Calu3 (cell line): ENCODE results near the gene FRMD1. TPM values are rescaled to one million over a fixed set of nuclear protein-coding genes. Genes with fewer than 3 reads are reported as not detected.

Source experiments
- BruUV-seq: library from RNA; stranded (reverse); fragments of 400-500 nt; replicated peaks from 2 replicates; lab custom pipeline; 2021; lab: Mats Ljungman, UMichigan
- CTCF ChIA-PET: fragments of 300-600 bp; sonication (Branson Sonifier 250); formaldehyde crosslinking; loops from one replicate; lab custom pipeline; 2022; ENCODE audit warnings: antibody characterized with exemption; lab: Charles Lee
- DNase-seq: peaks from one replicate; pipeline ENCODE4 v3.0.0; 2022
- H3K27ac Mint-ChIP-seq: one replicate; pipeline ENCODE4 v1.8.0; 2022; ENCODE audit warnings: mixed read lengths; ENCODE audit not compliant: unreplicated experiment
- H3K27me3 Mint-ChIP-seq: one replicate; pipeline ENCODE4 v1.8.0; 2022; ENCODE audit warnings: mixed read lengths; ENCODE audit not compliant: unreplicated experiment
- H3K36me3 Mint-ChIP-seq: one replicate; pipeline ENCODE4 v1.8.0; 2022; ENCODE audit warnings: mild to moderate bottlenecking, moderate library complexity, mixed read lengths; ENCODE audit not compliant: insufficient read depth, unreplicated experiment
- H3K4me1 Mint-ChIP-seq: one replicate; pipeline ENCODE4 v1.8.0; 2022; ENCODE audit warnings: mild to moderate bottlenecking, low read depth, mixed read lengths; ENCODE audit not compliant: unreplicated experiment
- H3K4me3 Mint-ChIP-seq: one replicate; pipeline ENCODE4 v1.8.0; 2022; ENCODE audit warnings: mild to moderate bottlenecking, low read depth, moderate library complexity, mixed read lengths; ENCODE audit not compliant: unreplicated experiment
- H3K9me3 Mint-ChIP-seq: one replicate; pipeline ENCODE4 v1.8.0; 2022; ENCODE audit warnings: low read depth, mixed read lengths; ENCODE audit not compliant: unreplicated experiment
- intact Hi-C: fragments of 100-400 bp; cut with micrococcal nuclease; formaldehyde crosslinking; loops from one replicate; pipeline ENCODE4 v1.10.0; 2022; ENCODE audit not compliant: unreplicated experiment
- total RNA-seq: library from RNA; stranded (reverse); gene quantifications from 2 replicates; pipeline ENCODE4 v1.2.3, GENCODE V29; 2022
- TF ChIP-seq, protein P1 (sequence below): fragments of 200-600 bp; IDR thresholded peaks from one replicate; pipeline ENCODE4 v1.8.0; 2022; ENCODE audit warnings: antibody characterized with exemption; ENCODE audit not compliant: unreplicated experiment

The FRMD1 gene
- total RNA-seq, 1 experiment from 2014 or later, result not detected

GRCh38 chr6:168072261-168072660 lies 6.8 kb downstream of the FRMD1 start:
- no TSS peak for BruUV-seq
- H3K27me3 Mint-ChIP-seq, result peaks cover 71% of the 10 kb centered on the region
- TF ChIP-seq, protein P1, sequence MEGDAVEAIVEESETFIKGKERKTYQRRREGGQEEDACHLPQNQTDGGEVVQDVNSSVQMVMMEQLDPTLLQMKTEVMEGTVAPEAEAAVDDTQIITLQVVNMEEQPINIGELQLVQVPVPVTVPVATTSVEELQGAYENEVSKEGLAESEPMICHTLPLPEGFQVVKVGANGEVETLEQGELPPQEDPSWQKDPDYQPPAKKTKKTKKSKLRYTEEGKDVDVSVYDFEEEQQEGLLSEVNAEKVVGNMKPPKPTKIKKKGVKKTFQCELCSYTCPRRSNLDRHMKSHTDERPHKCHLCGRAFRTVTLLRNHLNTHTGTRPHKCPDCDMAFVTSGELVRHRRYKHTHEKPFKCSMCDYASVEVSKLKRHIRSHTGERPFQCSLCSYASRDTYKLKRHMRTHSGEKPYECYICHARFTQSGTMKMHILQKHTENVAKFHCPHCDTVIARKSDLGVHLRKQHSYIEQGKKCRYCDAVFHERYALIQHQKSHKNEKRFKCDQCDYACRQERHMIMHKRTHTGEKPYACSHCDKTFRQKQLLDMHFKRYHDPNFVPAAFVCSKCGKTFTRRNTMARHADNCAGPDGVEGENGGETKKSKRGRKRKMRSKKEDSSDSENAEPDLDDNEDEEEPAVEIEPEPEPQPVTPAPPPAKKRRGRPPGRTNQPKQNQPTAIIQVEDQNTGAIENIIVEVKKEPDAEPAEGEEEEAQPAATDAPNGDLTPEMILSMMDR, result no peak
- no peaks in the 10 kb centered on the region for H3K9me3 Mint-ChIP-seq
- CTCF ChIA-PET, result interaction anchor here (1.3 kb wide), 1 partner anchor 11 kb away, joined by 3 read pairs; no protein-coding TSS in a partner anchor
- no peaks in the 10 kb centered on the region for H3K36me3 Mint-ChIP-seq
- no peak for DNase-seq
- H3K4me3 Mint-ChIP-seq, result no peak overlapping the region
- intact Hi-C loops, result no loop called here
- H3K27ac Mint-ChIP-seq, result no peak overlapping the region
- no peaks in the 10 kb centered on the region for H3K4me1 Mint-ChIP-seq

DNA sequence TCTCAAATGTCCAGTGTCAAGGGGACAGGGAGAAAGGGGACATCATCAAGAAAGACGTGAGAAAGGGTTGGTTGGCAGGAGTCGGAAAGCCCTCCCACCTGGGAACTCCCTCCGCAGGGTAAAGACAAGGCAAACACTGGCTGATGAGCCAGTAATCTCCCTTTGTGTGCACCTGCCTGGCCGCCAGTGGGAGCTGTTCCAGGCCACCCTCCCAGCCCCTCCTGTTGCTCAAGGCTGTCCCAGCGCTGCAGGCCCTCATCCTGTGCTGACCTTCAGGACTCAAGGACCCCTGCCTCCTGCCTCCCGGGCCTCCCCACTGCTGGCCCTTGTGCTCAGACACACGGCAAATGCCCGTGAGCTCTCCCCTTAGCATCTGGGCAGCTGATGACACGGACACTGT lies 7.4 kb downstream of the FRMD1 start:
- no peaks in the 10 kb centered on the region for H3K36me3 Mint-ChIP-seq
- intact Hi-C loops, result no loop called here
- BruUV-seq, result no TSS peak
- DNase-seq, result no peak
- peaks cover 78% of the 10 kb centered on the region for H3K27me3 Mint-ChIP-seq
- TF ChIP-seq, protein P1, result no peak
- no peak overlapping the region for H3K27ac Mint-ChIP-seq
- CTCF ChIA-PET, result interaction anchor here (0.5 to 1.3 kb wide), 2 partner anchors 11 to 648 kb away, joined by 3 to 4 read pairs; no protein-coding TSS in a partner anchor
- H3K4me3 Mint-ChIP-seq, result no peak overlapping the region
- H3K4me1 Mint-ChIP-seq, result no peaks in the 10 kb centered on the region
- H3K9me3 Mint-ChIP-seq, result no peaks in the 10 kb centered on the region

- peaks cover 79% of the 10 kb centered on the region for H3K27me3 Mint-ChIP-seq
- H3K27ac Mint-ChIP-seq, result no peak overlapping the region
- CTCF ChIA-PET, result interaction anchor here (1.3 kb wide), 1 partner anchor 10 kb away, joined by 3 read pairs; no protein-coding TSS in a partner anchor
- intact Hi-C loops, result no loop called here
- H3K9me3 Mint-ChIP-seq, result no peaks in the 10 kb centered on the region
- H3K4me3 Mint-ChIP-seq, result no peak overlapping the region
- no TSS peak for BruUV-seq
- TF ChIP-seq, protein P1, result no peak
- no peaks in the 10 kb centered on the region for H3K4me1 Mint-ChIP-seq
- no peak for DNase-seq
- H3K36me3 Mint-ChIP-seq, result no peaks in the 10 kb centered on the region
Measured at GRCh38 chr6:168070804-168071203, 8.2 kb downstream of the FRMD1 start.

- Mint-ChIP-seq H3K27ac (no peak overlapping the region), H3K27me3 (peaks cover 84% of the 10 kb centered on the region), H3K4me1 (no peaks in the 10 kb centered on the region), H3K9me3 (no peaks in the 10 kb centered on the region), H3K4me3 (no peak overlapping the region), H3K36me3 (no peaks in the 10 kb centered on the region)
- CTCF ChIA-PET, result no interaction called here
- BruUV-seq, result no TSS peak
- intact Hi-C loops, result loop anchor here (10.0 kb wide), 1 partner anchor 68 kb away; no protein-coding TSS in a partner anchor
- TF ChIP-seq, protein P1, result no peak
- no peak for DNase-seq
Measured at GRCh38 chr6:168067081-168067759, 11.8 kb downstream of the FRMD1 start.
